HepG2 (cell line): ENCODE measurements around the gene DDIT4. TPM values are rescaled to one million over a fixed set of nuclear protein-coding genes. Genes with fewer than 3 reads are reported as not detected.
A peak's percentile ranks its signal among the peaks of the same experiment; 100 is the strongest.

Experiments used
- ATAC-seq: fragments of 200-7000 bp; cut with Tn5 transposase; 3 replicates; pipeline ENCODE4 v1.9.1; 2020; ENCODE audit warnings: mild to moderate bottlenecking, moderate library complexity
- BruUV-seq: library from RNA; stranded (reverse); fragments of 400-500 nt; replicated peaks from 2 replicates; lab custom pipeline; 2021; lab: Mats Ljungman, UMichigan
- CTCF ChIA-PET: fragments of 300-600 bp; formaldehyde crosslinking; extraction: SDS; loops from one replicate; lab custom pipeline; 2021; ENCODE audit warnings: low total read pairs, inconsistent platforms, low intra/inter-chr PET ratio; lab: Yijun Ruan, JAX
- POLR2A ChIA-PET: fragments of 350-600 bp; sonication (Branson Sonifier 250); formaldehyde crosslinking; loops from one replicate; lab custom pipeline; 2020; ENCODE audit warnings: antibody characterized with exemption, inconsistent platforms; lab: Yijun Ruan, JAX
- DNase-seq: peaks from one replicate; pipeline ENCODE4 v3.0.0-alpha.2; 2015; ENCODE audit warnings: low spot score
- FAIRE-seq: peaks from 3 replicates; lab custom pipeline; 2011; peaks lifted over from hg19 to GRCh38; lab: Jason Lieb, UNC
- H2AFZ ChIP-seq: one replicate; pipeline ENCODE4 v1.6.1; 2011; ENCODE audit warnings: low read length, inconsistent platforms
- H3K27ac ChIP-seq: fragments of 300-600 bp; 3 replicates; pipeline ENCODE4 v1.8.0; 2011; ENCODE audit warnings: mixed run types, mild to moderate bottlenecking, mixed read lengths, low read length, inconsistent platforms; ENCODE audit not compliant: insufficient read depth; ENCODE audit errors: extremely low read length
- H3K27me3 ChIP-seq, 2 experiments: fragments of 200-600 bp in 1 of 2; 2 replicates in 1 of 2; 3 replicates in 1 of 2; pipeline versions ENCODE4 v1.6.0 to v1.8.0; 2011; ENCODE audit warnings: low read length in 2 of 2, mild to moderate bottlenecking in 2 of 2, moderate library complexity in 2 of 2, inconsistent platforms in 1 of 2; ENCODE audit not compliant: insufficient read depth in 2 of 2, control insufficient read depth in 1 of 2
- H3K36me3 ChIP-seq, 2 experiments: fragments of 200-600 bp in 1 of 2; replicated peaks in 1 of 2; 2 replicates in 1 of 2; 3 replicates in 1 of 2; pipeline versions ENCODE4 v1.5.1 to v1.8.0; 2011; ENCODE audit warnings: low read length in 2 of 2, inconsistent platforms in 1 of 2; ENCODE audit not compliant: insufficient read depth in 2 of 2, control insufficient read depth in 1 of 2
- H3K4me1 ChIP-seq: 2 replicates; pipeline ENCODE4 v1.5.1; 2012; ENCODE audit warnings: low read length, inconsistent platforms; ENCODE audit not compliant: insufficient read depth
- H3K4me2 ChIP-seq: 2 replicates; pipeline ENCODE4 v1.6.0; 2011; ENCODE audit warnings: low read depth, low read length, inconsistent platforms
- H3K4me3 ChIP-seq, 3 experiments: fragments of 200-600 bp in 1 of 3; sonication (generic), shearing (Covaris generic) in 1 of 3; replicated peaks in 1 of 3; 2 replicates each; pipeline ENCODE4 v1.5.1; 2011 to 2016; ENCODE audit warnings: low read length in 3 of 3, inconsistent platforms in 2 of 3, low read depth in 2 of 3, mild to moderate bottlenecking in 2 of 3, control low read depth in 1 of 3, mixed read lengths in 1 of 3; ENCODE audit not compliant: insufficient read depth in 1 of 3
- H3K79me2 ChIP-seq: one replicate; pipeline ENCODE4 v1.6.1; 2011; ENCODE audit warnings: low read length, inconsistent platforms; ENCODE audit not compliant: insufficient read depth
- H3K9ac ChIP-seq: 2 replicates; pipeline ENCODE4 v1.6.0; 2011; ENCODE audit warnings: mild to moderate bottlenecking, low read depth, low read length, inconsistent platforms; ENCODE audit not compliant: insufficient read depth
- H3K9me3 ChIP-seq: 2 replicates; pipeline ENCODE4 v1.5.1; 2012; ENCODE audit warnings: mild to moderate bottlenecking, low read length
- H4K20me1 ChIP-seq: 2 replicates; pipeline ENCODE4 v1.6.0; 2011; ENCODE audit warnings: inconsistent platforms, mild to moderate bottlenecking, low read length, moderate library complexity; ENCODE audit not compliant: insufficient read depth
- MAFF ChIP-seq: IDR thresholded peaks from 2 replicates; pipeline ENCODE4 v1.6.1; 2011; ENCODE audit warnings: low read depth, low read length, improper control_type of control experiment
- MAFK ChIP-seq, 2 experiments: IDR thresholded peaks in 1 of 2; conservative IDR thresholded peaks in 1 of 2; 2 replicates each; pipeline ENCODE4 v1.6.1; 2011; ENCODE audit warnings: improper control_type of control experiment in 2 of 2, low read length in 2 of 2
- TCF7L2 ChIP-seq: IDR thresholded peaks from 2 replicates; pipeline ENCODE4 v1.6.1; 2011; ENCODE audit warnings: mild to moderate bottlenecking, low read depth, low read length, moderate library complexity
- ZNF7 ChIP-seq: IDR thresholded peaks from 2 replicates; pipeline ENCODE4 v1.6.1; 2016; ENCODE audit warnings: missing biosample characterization, missing genetic modification reagents
- WGBS: methylation state at CpG from one replicate; pipeline ENCODE4 v1.1.6; 2017; ENCODE audit warnings: low lambda C conversion rate; 5-methylcytosine and 5-hydroxymethylcytosine counted together
- in situ Hi-C: cut with HindIII; loops from 2 replicates; pipeline ENCODE4 v1.10.0; 2017; ENCODE audit warnings: low pct_unique_long_range_greater_than_20kb; ENCODE audit not compliant: extremely low pct_ligation_motif_present
- intact Hi-C: fragments of 100-400 bp; cut with micrococcal nuclease; formaldehyde crosslinking; loops from one replicate; pipeline ENCODE4 v1.10.0; 2022; ENCODE audit not compliant: unreplicated experiment
- polyA plus RNA-seq, 8 experiments: library from polyadenylated mRNA; depleted of rRNA in 3 of 8; stranded (reverse) in 7 of 8; unstranded in 1 of 8; fragments of >200 nt; fragmentation: Illumina TruSeq in 4 of 8; extraction: Trizol in 4 of 8; gene quantifications; 2 replicates each; pipeline versions ENCODE4 v1.2.1 to v1.2.3, GENCODE V29; 2011 to 2016; ENCODE audit warnings: low read depth in 4 of 8, missing spikeins in 1 of 8, mixed read lengths in 1 of 8; ENCODE audit not compliant: insufficient read depth in 1 of 8
- total RNA-seq, 5 experiments: library from RNA; depleted of rRNA; stranded (reverse); fragments of >200 nt; fragmentation: Illumina TruSeq; extraction: Trizol; gene quantifications; 2 replicates each; pipeline ENCODE4 v1.2.3, GENCODE V29; 2016; ENCODE audit warnings: low read depth in 1 of 5
- TF ChIP-seq, protein P1 (sequence below): sonication (generic); formaldehyde crosslinking; IDR thresholded peaks from 2 replicates; pipeline ENCODE4 v1.4.0; 2020; ENCODE audit warnings: missing genetic modification reagents, borderline replicate concordance

The DDIT4 gene
- total and polyA plus RNA-seq, 2 of the 13 experiments (the other 11 are each of a cell fraction or from before 2014, with no cell fraction given): 35.6 to 40.7 TPM

DNA sequence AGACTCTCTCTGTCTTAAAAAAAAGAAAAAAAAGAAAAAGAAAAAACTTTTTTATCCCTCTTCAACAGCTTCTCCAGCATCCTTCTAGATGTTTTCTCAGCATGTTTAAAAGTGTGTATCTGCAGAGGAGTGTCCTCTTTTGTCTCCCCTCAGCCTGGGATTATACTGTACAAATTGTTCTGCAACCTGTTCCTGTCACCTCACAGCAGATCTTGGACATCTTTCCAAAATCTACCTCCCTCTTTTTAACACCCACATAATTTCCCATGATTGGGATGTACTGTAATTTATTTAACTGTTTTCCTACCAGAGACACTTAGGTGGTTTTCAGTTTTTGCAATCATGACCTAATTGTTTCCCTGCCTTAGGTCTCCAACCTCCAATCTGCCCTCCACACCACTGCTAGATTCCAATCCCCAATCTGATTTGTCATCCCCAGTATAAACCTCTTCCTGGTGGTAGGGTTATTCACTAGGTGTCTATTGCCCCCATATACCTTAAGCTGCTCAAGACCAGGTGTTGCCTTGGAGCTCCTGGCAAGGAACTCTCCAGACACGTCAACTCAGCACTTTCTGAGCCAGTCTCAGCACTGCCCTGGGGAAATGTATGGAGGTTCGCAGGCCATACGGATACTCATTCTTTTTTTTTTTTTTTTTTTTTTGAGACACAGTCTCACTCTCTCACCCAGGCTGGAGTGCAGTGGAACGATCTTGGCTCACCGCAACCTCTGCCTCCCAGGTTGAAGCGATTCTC is 17.6 kb upstream of the DDIT4 start:
- TF ChIP-seq MAFF: peak; percentile 85
- TF ChIP-seq TCF7L2: no peak
- TF ChIP-seq MAFK (conservative IDR thresholded peaks at IDR 0.05 in 1 of 2, IDR thresholded peaks at IDR 0.05 in 1 of 2; ENCODE audit: low read length in 2 of 2): peak; percentile 89 to 91
- Histone ChIP-seq H3K36me3 (no peaks in the 10 kb centered on the region), H3K4me1 (peaks cover 89% of the 10 kb centered on the region), H4K20me1 (no peaks in the 10 kb centered on the region), H3K4me2 (no peak overlapping the region), H3K27me3 (no peaks in the 10 kb centered on the region), H3K27ac (no peak overlapping the region), H3K79me2 (no peaks in the 10 kb centered on the region), H2AFZ (no peak overlapping the region), H3K9ac (no peak overlapping the region), H3K4me3 (no peak overlapping the region), H3K9me3 (no peaks in the 10 kb centered on the region)
- no peak for FAIRE-seq
- DNase-seq: no peak
- intact Hi-C loops (no loop called here), in situ Hi-C loops (no loop called here)
- BruUV-seq: no TSS peak
- ChIA-PET CTCF (no interaction called here), POLR2A (interaction anchor here (1.8 to 5.8 kb wide), 4 partner anchors 14 to 65 kb away, joined by 5 to 155 read pairs (median 24); partner anchors contain the start of gene DDIT4)
- no peak for ATAC-seq
- 92% methylated on average over 6 of the region's 6 CpGs for WGBS

DNA sequence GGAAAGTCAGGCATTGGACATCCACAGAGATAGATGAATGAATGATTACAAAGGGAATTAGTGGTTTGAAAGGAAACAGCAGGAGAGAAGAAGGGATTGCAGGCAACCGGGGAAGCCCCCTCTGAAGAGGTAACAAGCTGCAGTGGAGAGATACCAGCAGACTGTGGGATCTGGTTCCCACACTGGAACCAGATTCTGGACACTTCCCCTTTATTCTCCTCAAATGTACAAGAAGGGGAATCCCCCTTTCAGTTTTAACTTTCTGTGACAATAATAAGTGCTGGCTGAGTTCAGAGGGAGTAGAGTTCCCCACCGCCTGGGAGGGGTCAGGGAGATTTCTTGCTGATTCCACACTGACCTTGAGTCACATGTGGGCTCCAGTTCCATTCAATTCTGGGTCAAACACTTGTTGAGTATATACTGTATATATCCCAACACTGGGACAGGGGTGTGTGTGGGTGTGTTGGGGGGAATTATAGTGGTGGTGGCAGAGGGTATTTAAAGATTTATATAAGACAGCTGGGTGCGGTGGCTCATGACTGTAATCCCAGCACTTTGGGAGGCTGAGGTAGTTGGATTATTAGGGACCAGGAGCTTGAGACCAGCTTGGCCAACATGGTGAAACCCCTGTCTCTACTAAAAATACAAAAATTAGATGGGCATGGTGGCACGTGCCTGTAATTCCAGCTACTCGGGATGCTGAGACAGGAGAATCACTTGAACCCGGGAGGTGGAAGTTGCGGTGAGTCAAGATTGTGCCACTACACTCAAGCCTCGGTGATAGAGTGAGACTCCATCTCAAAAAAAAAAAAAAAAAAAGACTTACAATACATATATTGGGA is 16.5 kb upstream of the DDIT4 start:
- no peaks in the 10 kb centered on the region for H3K36me3 ChIP-seq
- no peak for FAIRE-seq
- no peaks in the 10 kb centered on the region for H3K9me3 ChIP-seq
- no peaks in the 10 kb centered on the region for H3K27me3 ChIP-seq
- BruUV-seq: no TSS peak
- H4K20me1 ChIP-seq: no peaks in the 10 kb centered on the region
- no peak overlapping the region for H3K4me2 ChIP-seq
- ATAC-seq: no peak
- DNase-seq: no peak
- H3K79me2 ChIP-seq: no peaks in the 10 kb centered on the region
- H3K27ac ChIP-seq: peak overlapping the region; percentile 7
- no peak overlapping the region for H3K9ac ChIP-seq
- H3K4me3 ChIP-seq: no peak overlapping the region
- peak overlapping the region; percentile 17 for H2AFZ ChIP-seq
- peaks cover 89% of the 10 kb centered on the region for H3K4me1 ChIP-seq
- in situ Hi-C loops: no loop called here
- intact Hi-C loops: no loop called here
- ChIA-PET POLR2A (interaction anchor here (5.8 kb wide), 1 partner anchor 17 kb away, joined by 155 read pairs; the partner anchor contains the start of gene DDIT4), CTCF (no interaction called here)
- WGBS: 82% methylated on average over 8 of the region's 8 CpGs
- TF ChIP-seq ZNF7: peak; percentile 97
- TF ChIP-seq, protein P1, sequence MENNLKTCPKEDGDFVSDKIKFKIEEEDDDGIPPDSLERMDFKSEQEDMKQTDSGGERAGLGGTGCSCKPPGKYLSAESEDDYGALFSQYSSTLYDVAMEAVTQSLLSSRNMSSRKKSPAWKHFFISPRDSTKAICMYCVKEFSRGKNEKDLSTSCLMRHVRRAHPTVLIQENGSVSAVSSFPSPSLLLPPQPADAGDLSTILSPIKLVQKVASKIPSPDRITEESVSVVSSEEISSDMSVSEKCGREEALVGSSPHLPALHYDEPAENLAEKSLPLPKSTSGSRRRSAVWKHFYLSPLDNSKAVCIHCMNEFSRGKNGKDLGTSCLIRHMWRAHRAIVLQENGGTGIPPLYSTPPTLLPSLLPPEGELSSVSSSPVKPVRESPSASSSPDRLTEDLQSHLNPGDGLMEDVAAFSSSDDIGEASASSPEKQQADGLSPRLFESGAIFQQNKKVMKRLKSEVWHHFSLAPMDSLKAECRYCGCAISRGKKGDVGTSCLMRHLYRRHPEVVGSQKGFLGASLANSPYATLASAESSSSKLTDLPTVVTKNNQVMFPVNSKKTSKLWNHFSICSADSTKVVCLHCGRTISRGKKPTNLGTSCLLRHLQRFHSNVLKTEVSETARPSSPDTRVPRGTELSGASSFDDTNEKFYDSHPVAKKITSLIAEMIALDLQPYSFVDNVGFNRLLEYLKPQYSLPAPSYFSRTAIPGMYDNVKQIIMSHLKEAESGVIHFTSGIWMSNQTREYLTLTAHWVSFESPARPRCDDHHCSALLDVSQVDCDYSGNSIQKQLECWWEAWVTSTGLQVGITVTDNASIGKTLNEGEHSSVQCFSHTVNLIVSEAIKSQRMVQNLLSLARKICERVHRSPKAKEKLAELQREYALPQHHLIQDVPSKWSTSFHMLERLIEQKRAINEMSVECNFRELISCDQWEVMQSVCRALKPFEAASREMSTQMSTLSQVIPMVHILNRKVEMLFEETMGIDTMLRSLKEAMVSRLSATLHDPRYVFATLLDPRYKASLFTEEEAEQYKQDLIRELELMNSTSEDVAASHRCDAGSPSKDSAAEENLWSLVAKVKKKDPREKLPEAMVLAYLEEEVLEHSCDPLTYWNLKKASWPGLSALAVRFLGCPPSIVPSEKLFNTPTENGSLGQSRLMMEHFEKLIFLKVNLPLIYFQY (CRISPR knock-in tag): no peak
